Ascending aorta (tissue), 2 donors: ENCODE measurements around the gene PCED1A. TPM values are rescaled to one million over a fixed set of nuclear protein-coding genes. Genes with fewer than 3 reads are reported as not detected.
A peak's percentile ranks its signal among the peaks of the same experiment; 100 is the strongest.

Experiments used
- DNase-seq, 2 donors: peaks; one replicate each; pipeline ENCODE4 v3.0.0-alpha.2; 2019; ENCODE audit warnings: low spot score in 2 of 2
- H3K27ac ChIP-seq, 2 donors: fragments of 200-600 bp; sonication (generic); one replicate each; pipeline ENCODE4 v1.5.1; 2016 to 2017; ENCODE audit warnings: mild to moderate bottlenecking in 1 of 2
- H3K27me3 ChIP-seq: fragments of 200-600 bp; sonication (generic); one replicate; pipeline ENCODE4 v1.5.1; 2017
- H3K36me3 ChIP-seq, 2 donors: fragments of 200-600 bp; sonication (generic); one replicate each; pipeline ENCODE4 v1.5.1; 2016
- H3K4me1 ChIP-seq, 2 donors: fragments of 200-600 bp; sonication (generic); one replicate each; pipeline ENCODE4 v1.5.1; 2016 to 2017; ENCODE audit warnings: mild to moderate bottlenecking in 1 of 2
- H3K4me3 ChIP-seq, 2 donors: fragments of 200-600 bp; sonication (generic); one replicate each; pipeline ENCODE4 v1.5.1; 2016 to 2017; ENCODE audit warnings: mild to moderate bottlenecking in 1 of 2
- H3K9me3 ChIP-seq, 2 donors: fragments of 200-600 bp; sonication (generic); one replicate each; pipeline ENCODE4 v1.5.1; 2016
- intact Hi-C: fragments of 100-400 bp; cut with DNase I; formaldehyde crosslinking; loops from one replicate; pipeline ENCODE4 v1.15.1; 2023
- total RNA-seq: library from RNA; depleted of rRNA; stranded (reverse); fragments of >200 nt; gene quantifications from one replicate; pipeline ENCODE4 v1.1.0, GENCODE V29; 2016
- TF ChIP-seq, protein P1 (sequence below), 3 experiments: fragments of 200-600 bp in 2 of 3; fragments of 450-650 bp in 1 of 3; sonication (generic) in 2 of 3; IDR thresholded peaks; one replicate each; pipeline ENCODE4 v1.5.1; 2016 to 2019; ENCODE audit warnings: antibody characterized with exemption in 3 of 3, mild to moderate bottlenecking in 1 of 3, moderate library complexity in 1 of 3

Gene PCED1A
- total RNA-seq, 1 donor from 2014 or later = 49.7 TPM

DNA sequence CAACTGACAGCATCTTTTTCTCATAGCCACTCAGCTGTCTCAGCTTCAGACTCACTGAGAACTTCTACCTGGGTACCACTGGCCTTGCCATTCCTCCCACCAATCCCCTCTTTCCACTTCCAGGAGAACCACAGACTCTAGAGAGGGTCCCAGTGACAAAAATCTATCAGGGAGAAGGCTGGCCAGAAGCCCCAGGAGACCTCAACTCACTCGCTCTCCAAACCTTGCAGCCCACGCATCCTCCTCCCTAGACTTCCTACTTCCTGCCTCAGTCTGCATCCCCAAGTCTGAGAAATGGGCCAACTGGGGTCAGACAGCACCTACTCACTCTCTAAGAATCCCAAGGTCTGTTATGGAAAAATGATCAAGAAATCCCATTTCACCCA, 23.1 kb downstream of the PCED1A start:
- peaks cover 17% of the 10 kb centered on the region for H3K27me3 ChIP-seq
- no peak overlapping the region for H3K27ac ChIP-seq
- intact Hi-C loops = no loop called here

GRCh38 chr20:2816583-2817340, 23.7 kb downstream of the PCED1A start:
- H3K4me3 ChIP-seq = no peak overlapping the region
- H3K36me3 ChIP-seq = no peaks in the 10 kb centered on the region
- DNase-seq = peak in 1 of 2 donors; percentile 59
- H3K4me1 ChIP-seq = no peaks in the 10 kb centered on the region
- TF ChIP-seq, protein P1, sequence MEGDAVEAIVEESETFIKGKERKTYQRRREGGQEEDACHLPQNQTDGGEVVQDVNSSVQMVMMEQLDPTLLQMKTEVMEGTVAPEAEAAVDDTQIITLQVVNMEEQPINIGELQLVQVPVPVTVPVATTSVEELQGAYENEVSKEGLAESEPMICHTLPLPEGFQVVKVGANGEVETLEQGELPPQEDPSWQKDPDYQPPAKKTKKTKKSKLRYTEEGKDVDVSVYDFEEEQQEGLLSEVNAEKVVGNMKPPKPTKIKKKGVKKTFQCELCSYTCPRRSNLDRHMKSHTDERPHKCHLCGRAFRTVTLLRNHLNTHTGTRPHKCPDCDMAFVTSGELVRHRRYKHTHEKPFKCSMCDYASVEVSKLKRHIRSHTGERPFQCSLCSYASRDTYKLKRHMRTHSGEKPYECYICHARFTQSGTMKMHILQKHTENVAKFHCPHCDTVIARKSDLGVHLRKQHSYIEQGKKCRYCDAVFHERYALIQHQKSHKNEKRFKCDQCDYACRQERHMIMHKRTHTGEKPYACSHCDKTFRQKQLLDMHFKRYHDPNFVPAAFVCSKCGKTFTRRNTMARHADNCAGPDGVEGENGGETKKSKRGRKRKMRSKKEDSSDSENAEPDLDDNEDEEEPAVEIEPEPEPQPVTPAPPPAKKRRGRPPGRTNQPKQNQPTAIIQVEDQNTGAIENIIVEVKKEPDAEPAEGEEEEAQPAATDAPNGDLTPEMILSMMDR (IDR thresholded peaks at IDR 0.05) = no peak
- no peak overlapping the region for H3K27ac ChIP-seq
- H3K27me3 ChIP-seq = peaks cover 13% of the 10 kb centered on the region
- intact Hi-C loops = no loop called here
- H3K9me3 ChIP-seq = peaks cover 0 to 10% of the 10 kb centered on the region in 2 donors

More for the DNA sequence above, 23.1 kb downstream of the PCED1A start:
- DNase-seq = no peak
- H3K36me3 ChIP-seq = no peaks in the 10 kb centered on the region
- TF ChIP-seq, protein P1 (IDR thresholded peaks at IDR 0.05) = no peak
- peaks cover 0 to 5% of the 10 kb centered on the region in 2 donors for H3K9me3 ChIP-seq
- H3K4me1 ChIP-seq = no peaks in the 10 kb centered on the region
- H3K4me3 ChIP-seq = no peak overlapping the region

DNA sequence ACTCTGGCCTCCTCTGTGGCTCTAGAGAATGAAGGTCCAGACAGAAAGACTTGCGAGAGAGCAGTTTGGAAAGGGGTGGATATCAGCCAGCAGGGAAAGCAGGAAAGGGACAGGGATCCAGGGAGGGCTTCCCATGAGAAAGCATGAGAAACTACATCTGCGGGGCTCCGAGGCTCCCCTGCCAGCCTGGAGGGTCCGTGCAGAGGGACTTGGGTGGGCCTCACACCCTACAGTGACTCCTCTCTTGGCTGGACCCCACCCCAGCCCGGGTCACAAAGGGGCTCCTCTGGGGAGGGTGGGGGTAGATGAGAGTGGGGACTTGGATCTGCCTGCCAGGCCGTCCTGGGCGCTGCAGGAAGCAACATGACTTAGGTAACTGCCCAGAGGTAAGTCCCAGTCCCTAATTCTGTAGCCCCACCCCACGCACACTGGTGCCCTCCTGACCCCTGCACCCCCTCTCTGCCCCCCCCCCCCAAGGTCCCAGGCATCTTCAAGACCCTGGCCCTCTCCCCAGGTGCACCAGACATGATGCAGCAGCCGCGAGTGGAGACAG, 24.3 kb downstream of the PCED1A start, which contains the start of gene TMEM239:
TMEM239 (plus strand) TSS at position 335 of the 553 bp plus-strand sequence; CDS start at position 526, 191 bp downstream.
- Histone ChIP-seq H3K27me3 (peaks cover 6% of the 10 kb centered on the region), H3K9me3 (peaks cover 0 to 13% of the 10 kb centered on the region in 2 donors)

DNA sequence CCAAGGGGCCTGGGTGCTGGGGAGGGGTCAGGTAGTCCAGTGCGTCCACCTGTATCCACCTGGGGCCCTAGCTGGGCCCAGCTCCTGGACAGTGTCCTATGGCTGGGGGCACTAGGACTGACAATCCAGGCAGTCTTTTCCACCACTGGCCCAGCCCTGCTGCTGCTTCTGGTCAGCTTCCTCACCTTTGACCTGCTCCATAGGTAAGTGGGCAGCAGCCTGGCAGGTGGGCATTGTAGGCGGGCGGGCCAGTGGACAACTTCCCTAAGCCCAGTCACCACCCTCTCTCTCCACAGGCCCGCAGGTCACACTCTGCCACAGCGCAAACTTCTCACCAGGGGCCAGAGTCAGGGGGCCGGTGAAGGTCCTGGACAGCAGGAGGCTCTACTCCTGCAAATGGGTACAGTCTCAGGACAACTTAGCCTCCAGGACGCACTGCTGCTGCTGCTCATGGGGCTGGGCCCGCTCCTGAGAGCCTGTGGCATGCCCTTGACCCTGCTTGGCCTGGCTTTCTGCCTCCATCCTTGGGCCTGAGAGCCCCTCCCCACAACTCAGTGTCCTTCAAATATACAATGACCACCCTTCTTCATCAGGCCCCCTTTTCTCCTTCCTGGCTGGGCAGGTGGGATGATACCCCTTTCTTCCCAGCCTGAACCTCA, 25.1 kb downstream of the PCED1A start:
- intact Hi-C loops = no loop called here
- Histone ChIP-seq H3K9me3 (peaks cover 0 to 13% of the 10 kb centered on the region in 2 donors), H3K36me3 (no peaks in the 10 kb centered on the region), H3K4me3 (no peak overlapping the region), H3K27me3 (peaks cover 1% of the 10 kb centered on the region), H3K27ac (no peak overlapping the region), H3K4me1 (no peaks in the 10 kb centered on the region)
- DNase-seq = peak in 1 of 2 donors; percentile 41
- TF ChIP-seq, protein P1 (IDR thresholded peaks at IDR 0.05) = no peak

More for the DNA sequence above, 24.3 kb downstream of the PCED1A start, which contains the start of gene TMEM239:
- TF ChIP-seq, protein P1 (IDR thresholded peaks at IDR 0.05) = no peak
- no peak within 1 kb of the TSS for H3K27ac ChIP-seq
- peak in 1 of 2 donors; percentile 52 for DNase-seq
- H3K4me1 ChIP-seq = no peaks in the 10 kb centered on the region
- no peak within 1 kb of the TSS for H3K4me3 ChIP-seq
- intact Hi-C loops = no loop called here
- H3K36me3 ChIP-seq = no peaks in the 10 kb centered on the region

GRCh38 chr20:2814587-2815051, 25.8 kb downstream of the PCED1A start, which contains the start of gene C20orf141:
C20orf141 (plus strand) TSS chr20:2814987; CDS start chr20:2815185, 198 bp downstream.
- Histone ChIP-seq H3K9me3 (peaks cover 0 to 13% of the 10 kb centered on the region in 2 donors), H3K4me3 (no peak within 1 kb of the TSS), H3K27ac (no peak within 1 kb of the TSS), H3K4me1 (no peaks in the 10 kb centered on the region), H3K36me3 (no peaks in the 10 kb centered on the region), H3K27me3 (no peaks in the 10 kb centered on the region)
- intact Hi-C loops = no loop called here
- peak in 1 of 2 donors; percentile 68 for DNase-seq
- TF ChIP-seq, protein P1 (IDR thresholded peaks at IDR 0.05) = no peak
